Right atrium auricular region (tissue), 2 donors: Measurements from ENCODE around the gene ERH. TPM values are rescaled to one million over a fixed set of nuclear protein-coding genes. Genes with fewer than 3 reads are reported as not detected.
"Not testable (repeated sequence)": the region's sequence is repeated elsewhere in the genome, so short reads cannot be mapped to it uniquely, and the experiment has no call there.

Experiments
- DNase-seq: peaks from one replicate; pipeline ENCODE4 v3.0.0-alpha.2; 2019; ENCODE audit warnings: low spot score
- H3K27ac ChIP-seq, 2 donors: fragments of 200-600 bp; sonication (generic); 1 replicate in 1 of 2; 2 replicates in 1 of 2; pipeline ENCODE4 v1.5.1; 2016 to 2019
- H3K27me3 ChIP-seq, 2 donors: fragments of 200-600 bp; sonication (generic); one replicate each; pipeline versions ENCODE4 v1.5.1 to v1.6.0; 2017 to 2019
- H3K36me3 ChIP-seq: fragments of 200-600 bp; sonication (generic); one replicate; pipeline ENCODE4 v1.5.1; 2016
- H3K4me1 ChIP-seq, 2 donors: fragments of 200-600 bp; sonication (generic); one replicate each; pipeline versions ENCODE4 v1.5.1 to v1.6.0; 2017 to 2019
- H3K4me3 ChIP-seq, 2 donors: fragments of 200-600 bp; sonication (generic); 1 replicate in 1 of 2; 2 replicates in 1 of 2; pipeline ENCODE4 v1.5.1; 2017 to 2019; ENCODE audit warnings: mild to moderate bottlenecking in 1 of 2, moderate library complexity in 1 of 2
- H3K9me3 ChIP-seq, 2 donors: fragments of 200-600 bp; sonication (generic); one replicate each; pipeline ENCODE4 v1.5.1; 2019
- total RNA-seq, 2 donors: library from RNA; depleted of rRNA; stranded (reverse); fragments of >200 nt; gene quantifications; one replicate each; pipeline ENCODE4 v1.1.0, GENCODE V29; 2016
- TF ChIP-seq, protein P1 (sequence below), 2 donors: fragments of 200-600 bp; sonication (generic); IDR thresholded peaks; one replicate each; pipeline ENCODE4 v1.5.1; 2019; ENCODE audit warnings: antibody characterized with exemption in 2 of 2

Gene ERH
- total RNA-seq, 2 donors from 2014 or later: 47.1 to 55.1 TPM

DNA sequence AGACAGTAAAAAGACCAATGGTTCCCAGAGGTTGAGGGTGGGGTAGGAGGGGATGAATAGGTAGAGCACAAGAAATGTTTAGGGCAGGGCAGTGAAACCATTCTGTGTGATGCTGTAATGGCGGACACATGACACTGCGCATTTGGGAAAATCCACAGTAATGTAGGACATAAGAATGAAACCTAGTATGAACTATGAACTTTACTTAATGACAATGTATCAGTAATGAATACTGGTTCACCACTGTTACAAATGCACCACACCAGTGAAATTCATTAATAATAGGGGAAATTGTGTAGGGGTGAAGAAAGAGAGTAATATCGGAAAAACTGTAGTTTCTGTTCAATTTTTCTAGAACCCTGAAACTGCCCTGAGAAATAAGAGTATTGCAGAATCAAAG lies 5.6 kb downstream of the ERH start:
- H3K4me3 ChIP-seq: no peak overlapping the region
- peaks cover 49% of the 10 kb centered on the region for H3K36me3 ChIP-seq
- no peaks in the 10 kb centered on the region for H3K27me3 ChIP-seq
- DNase-seq: no peak
- no peak overlapping the region for H3K27ac ChIP-seq
- H3K4me1 ChIP-seq: peaks cover 0 to 25% of the 10 kb centered on the region in 2 donors
- TF ChIP-seq, protein P1, sequence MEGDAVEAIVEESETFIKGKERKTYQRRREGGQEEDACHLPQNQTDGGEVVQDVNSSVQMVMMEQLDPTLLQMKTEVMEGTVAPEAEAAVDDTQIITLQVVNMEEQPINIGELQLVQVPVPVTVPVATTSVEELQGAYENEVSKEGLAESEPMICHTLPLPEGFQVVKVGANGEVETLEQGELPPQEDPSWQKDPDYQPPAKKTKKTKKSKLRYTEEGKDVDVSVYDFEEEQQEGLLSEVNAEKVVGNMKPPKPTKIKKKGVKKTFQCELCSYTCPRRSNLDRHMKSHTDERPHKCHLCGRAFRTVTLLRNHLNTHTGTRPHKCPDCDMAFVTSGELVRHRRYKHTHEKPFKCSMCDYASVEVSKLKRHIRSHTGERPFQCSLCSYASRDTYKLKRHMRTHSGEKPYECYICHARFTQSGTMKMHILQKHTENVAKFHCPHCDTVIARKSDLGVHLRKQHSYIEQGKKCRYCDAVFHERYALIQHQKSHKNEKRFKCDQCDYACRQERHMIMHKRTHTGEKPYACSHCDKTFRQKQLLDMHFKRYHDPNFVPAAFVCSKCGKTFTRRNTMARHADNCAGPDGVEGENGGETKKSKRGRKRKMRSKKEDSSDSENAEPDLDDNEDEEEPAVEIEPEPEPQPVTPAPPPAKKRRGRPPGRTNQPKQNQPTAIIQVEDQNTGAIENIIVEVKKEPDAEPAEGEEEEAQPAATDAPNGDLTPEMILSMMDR (IDR thresholded peaks at IDR 0.05): no peak
- H3K9me3 ChIP-seq: no peaks in the 10 kb centered on the region

DNA sequence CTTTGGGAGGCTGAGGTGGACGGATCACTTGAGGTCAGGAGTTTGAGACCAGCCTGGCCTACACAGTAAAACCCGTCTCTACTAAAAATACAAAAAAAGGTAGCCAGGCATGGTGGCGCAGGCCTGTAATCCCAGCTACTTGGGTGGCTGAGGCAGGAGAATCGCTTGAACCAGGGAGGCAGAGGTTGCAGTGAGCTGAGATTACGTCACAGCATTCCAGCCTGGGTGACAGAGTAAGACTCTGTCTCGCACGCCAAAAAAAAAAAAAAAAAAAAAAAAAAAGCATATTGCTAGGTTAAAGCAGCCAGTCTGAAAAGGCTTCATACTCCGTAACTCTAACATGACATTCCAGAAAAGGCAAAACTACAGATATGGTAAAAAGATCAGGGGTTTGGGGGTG lies 6.7 kb downstream of the ERH start:
- H3K9me3 ChIP-seq, H3K27me3 ChIP-seq, H3K4me3 ChIP-seq, DNase-seq, H3K27ac ChIP-seq: not testable (repeated sequence)
- peaks cover 0 to 14% of the 10 kb centered on the region in 2 donors for H3K4me1 ChIP-seq
- peaks cover 49% of the 10 kb centered on the region for H3K36me3 ChIP-seq

DNA sequence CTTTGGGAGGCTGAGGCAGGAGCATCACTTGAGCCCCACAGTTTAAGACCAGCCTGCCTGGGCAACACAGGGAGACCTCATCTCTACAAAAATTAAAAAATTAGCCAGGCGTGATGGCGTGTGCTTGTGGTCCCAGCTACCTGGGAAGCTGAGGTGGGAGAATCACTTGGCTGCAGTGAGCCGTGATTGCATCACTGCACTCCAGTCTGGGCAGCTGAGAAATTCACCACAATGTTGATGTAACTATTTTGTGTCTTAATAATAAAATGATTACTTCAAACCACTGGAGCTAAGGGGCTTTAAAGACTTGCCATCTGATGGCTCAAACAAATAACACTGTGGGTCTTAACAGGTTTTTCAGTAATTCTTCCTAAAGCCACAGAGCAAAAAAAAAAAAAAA lies 10.8 kb downstream of the ERH start:
- H3K36me3 ChIP-seq: peaks cover 38% of the 10 kb centered on the region
- H3K4me1 ChIP-seq: peaks cover 0 to 18% of the 10 kb centered on the region in 2 donors
- DNase-seq: no peak
- H3K4me3 ChIP-seq: no peak overlapping the region
- H3K9me3 ChIP-seq: no peaks in the 10 kb centered on the region
- no peak overlapping the region for H3K27ac ChIP-seq
- TF ChIP-seq, protein P1 (IDR thresholded peaks at IDR 0.05): no peak
- no peaks in the 10 kb centered on the region for H3K27me3 ChIP-seq

GRCh38 chr14:69378274-69378673 lies 19.8 kb downstream of the ERH start:
- Histone ChIP-seq H3K9me3 (no peaks in the 10 kb centered on the region), H3K36me3 (peaks cover 17% of the 10 kb centered on the region), H3K27me3 (no peaks in the 10 kb centered on the region)

GRCh38 chr14:69376439-69376838 lies 21.7 kb downstream of the ERH start:
- Histone ChIP-seq H3K36me3 (peaks cover 10% of the 10 kb centered on the region), H3K4me1 (no peaks in the 10 kb centered on the region)
- TF ChIP-seq, protein P1 (IDR thresholded peaks at IDR 0.05): no peak

More at GRCh38 chr14:69378274-69378673, 19.8 kb downstream of the ERH start:
- TF ChIP-seq, protein P1 (IDR thresholded peaks at IDR 0.05): no peak
- no peaks in the 10 kb centered on the region for H3K4me1 ChIP-seq
- no peak overlapping the region for H3K27ac ChIP-seq
- no peak overlapping the region for H3K4me3 ChIP-seq
- no peak for DNase-seq

GRCh38 chr14:69375722-69376121 lies 22.4 kb downstream of the ERH start:
- Histone ChIP-seq H3K9me3 (no peaks in the 10 kb centered on the region), H3K36me3 (peaks cover 10% of the 10 kb centered on the region), H3K4me1 (no peaks in the 10 kb centered on the region), H3K27ac (no peak overlapping the region), H3K27me3 (no peaks in the 10 kb centered on the region), H3K4me3 (no peak overlapping the region)
- no peak for DNase-seq
- TF ChIP-seq, protein P1 (IDR thresholded peaks at IDR 0.05): no peak

More at GRCh38 chr14:69376439-69376838, 21.7 kb downstream of the ERH start:
- DNase-seq: no peak
- Histone ChIP-seq H3K27ac (no peak overlapping the region), H3K4me3 (no peak overlapping the region), H3K9me3 (no peaks in the 10 kb centered on the region), H3K27me3 (no peaks in the 10 kb centered on the region)
